ENCODE measurements around the gene BCR. TPM values are rescaled to one million over a fixed set of nuclear protein-coding genes. Genes with fewer than 3 reads are reported as not detected.
A peak's percentile ranks its signal among the peaks of the same experiment; 100 is the strongest.

The BCR gene
- total RNA-seq, 1 experiment from 2014 or later: 40.5 TPM

DNA sequence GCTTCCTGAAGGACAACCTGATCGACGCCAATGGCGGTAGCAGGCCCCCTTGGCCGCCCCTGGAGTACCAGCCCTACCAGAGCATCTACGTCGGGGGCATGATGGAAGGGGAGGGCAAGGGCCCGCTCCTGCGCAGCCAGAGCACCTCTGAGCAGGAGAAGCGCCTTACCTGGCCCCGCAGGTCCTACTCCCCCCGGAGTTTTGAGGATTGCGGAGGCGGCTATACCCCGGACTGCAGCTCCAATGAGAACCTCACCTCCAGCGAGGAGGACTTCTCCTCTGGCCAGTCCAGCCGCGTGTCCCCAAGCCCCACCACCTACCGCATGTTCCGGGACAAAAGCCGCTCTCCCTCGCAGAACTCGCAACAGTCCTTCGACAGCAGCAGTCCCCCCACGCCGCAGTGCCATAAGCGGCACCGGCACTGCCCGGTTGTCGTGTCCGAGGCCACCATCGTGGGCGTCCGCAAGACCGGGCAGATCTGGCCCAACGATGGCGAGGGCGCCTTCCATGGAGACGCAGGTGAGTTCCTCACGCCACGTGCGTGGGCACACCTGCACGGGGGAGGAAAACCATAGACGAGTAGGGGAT lies 1.5 kb downstream of the BCR start:
- Histone ChIP-seq H3K4me2 (ENCODE audit: low read depth, low read length, poor library complexity, severe bottlenecking) (peak overlapping the region; percentile 68), H4K20me1 (ENCODE audit: insufficient read depth, low read depth, low read length) (peaks cover 11% of the 10 kb centered on the region; the same call in 1 of the 2 replicates), H2AFZ (ENCODE audit: low read length) (no peak overlapping the region), H3K27ac (ENCODE audit: low read length) (peak overlapping the region; percentile 52; the same call in 1 of the 2 replicates), H3K4me1 (ENCODE audit: low read length) (peaks cover 54% of the 10 kb centered on the region), H3K9me2 (replicated peaks; ENCODE audit: insufficient read depth, low read length) (no peaks in the 10 kb centered on the region), H3K4me3 (ENCODE audit: low read length) (peak overlapping the region; percentile 65), H3K9me3 (ENCODE audit: low read length) (peaks cover 7% of the 10 kb centered on the region; the same call in 1 of the 2 replicates), H3K27me3 (ENCODE audit: low read length) (no peaks in the 10 kb centered on the region), H3K9ac (ENCODE audit: low read length) (peak overlapping the region; percentile 62), H3K36me3 (ENCODE audit: insufficient read depth, low read length) (peaks cover 6% of the 10 kb centered on the region; the same call in 1 of the 2 replicates), H3K79me2 (ENCODE audit: low read length) (peaks cover 53% of the 10 kb centered on the region)
- no peak for DNase-seq

- Histone ChIP-seq H3K27ac (ENCODE audit: low read length) (peak overlapping the region; percentile 52), H3K9me3 (ENCODE audit: low read length) (peaks cover under 1% of the 10 kb centered on the region; the same call in 1 of the 2 replicates), H3K9ac (ENCODE audit: low read length) (peak overlapping the region; percentile 62), H3K79me2 (ENCODE audit: low read length) (peaks cover 59% of the 10 kb centered on the region), H3K27me3 (ENCODE audit: low read length) (no peaks in the 10 kb centered on the region), H3K36me3 (ENCODE audit: insufficient read depth, low read length) (peaks cover 3% of the 10 kb centered on the region; the same call in 1 of the 2 replicates), H2AFZ (ENCODE audit: low read length) (no peak overlapping the region), H3K9me2 (replicated peaks; ENCODE audit: insufficient read depth, low read length) (no peaks in the 10 kb centered on the region), H3K4me1 (ENCODE audit: low read length) (peaks cover 58% of the 10 kb centered on the region), H3K4me3 (ENCODE audit: low read length) (peak overlapping the region; percentile 65), H4K20me1 (ENCODE audit: insufficient read depth, low read depth, low read length) (peaks cover 11% of the 10 kb centered on the region; the same call in 1 of the 2 replicates), H3K4me2 (ENCODE audit: low read depth, low read length, poor library complexity, severe bottlenecking) (peak overlapping the region; percentile 68)
- DNase-seq: peak; percentile 48
These were observed 2.2 kb downstream of the BCR start for GRCh38 chr22:23182309-23183060.

GRCh38 chr22:23183061-23183698 lies 2.9 kb downstream of the BCR start:
- Histone ChIP-seq H3K9ac (ENCODE audit: low read length) (peak overlapping the region; percentile 62), H3K9me3 (ENCODE audit: low read length) (no peaks in the 10 kb centered on the region), H3K4me3 (ENCODE audit: low read length) (peak overlapping the region; percentile 65), H3K27me3 (ENCODE audit: low read length) (no peaks in the 10 kb centered on the region), H3K4me1 (ENCODE audit: low read length) (peaks cover 64% of the 10 kb centered on the region), H3K79me2 (ENCODE audit: low read length) (peaks cover 66% of the 10 kb centered on the region), H4K20me1 (ENCODE audit: insufficient read depth, low read depth, low read length) (peaks cover 11% of the 10 kb centered on the region; the same call in 1 of the 2 replicates), H3K27ac (ENCODE audit: low read length) (peak overlapping the region; percentile 52), H3K9me2 (replicated peaks; ENCODE audit: insufficient read depth, low read length) (no peaks in the 10 kb centered on the region), H3K4me2 (ENCODE audit: low read depth, low read length, poor library complexity, severe bottlenecking) (peak overlapping the region; percentile 68), H2AFZ (ENCODE audit: low read length) (no peak overlapping the region), H3K36me3 (ENCODE audit: insufficient read depth, low read length) (peaks cover 3% of the 10 kb centered on the region; the same call in 1 of the 2 replicates)
- DNase-seq: no peak

GRCh38 chr22:23184100-23184763 lies 3.9 kb downstream of the BCR start:
- Histone ChIP-seq H4K20me1 (ENCODE audit: insufficient read depth, low read depth, low read length) (peaks cover 11% of the 10 kb centered on the region; the same call in 1 of the 2 replicates), H2AFZ (ENCODE audit: low read length) (no peak overlapping the region), H3K27me3 (ENCODE audit: low read length) (no peaks in the 10 kb centered on the region), H3K36me3 (ENCODE audit: insufficient read depth, low read length) (peaks cover 3% of the 10 kb centered on the region; the same call in 1 of the 2 replicates), H3K9me3 (ENCODE audit: low read length) (no peaks in the 10 kb centered on the region), H3K79me2 (ENCODE audit: low read length) (peaks cover 74% of the 10 kb centered on the region), H3K4me3 (ENCODE audit: low read length) (peak overlapping the region; percentile 65; the same call in 1 of the 2 replicates), H3K4me2 (ENCODE audit: low read depth, low read length, poor library complexity, severe bottlenecking) (peak overlapping the region; percentile 68), H3K4me1 (ENCODE audit: low read length) (peaks cover 57% of the 10 kb centered on the region), H3K9ac (ENCODE audit: low read length) (no peak overlapping the region; the same call in 1 of the 2 replicates), H3K9me2 (replicated peaks; ENCODE audit: insufficient read depth, low read length) (no peaks in the 10 kb centered on the region), H3K27ac (ENCODE audit: low read length) (peak overlapping the region; percentile 52; the same call in 1 of the 2 replicates)
- no peak for DNase-seq

DNA sequence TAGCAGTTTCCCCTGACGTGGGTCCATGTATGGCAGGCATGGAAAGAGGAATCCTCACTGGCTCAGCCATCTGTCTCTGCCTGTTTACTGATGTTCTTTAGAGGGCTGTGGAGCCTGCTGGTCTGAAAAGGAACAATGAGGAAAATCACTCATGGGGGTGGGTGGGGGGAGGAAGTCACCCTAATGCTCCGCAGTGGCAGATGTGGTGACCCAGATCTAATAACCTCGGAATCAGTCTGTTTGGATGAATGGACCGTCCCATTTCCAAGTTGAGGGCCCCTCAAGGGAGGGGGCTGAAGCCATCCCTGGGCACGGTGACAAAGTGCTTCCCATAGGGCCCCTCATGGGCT lies 4.4 kb downstream of the BCR start:
- Histone ChIP-seq H3K36me3 (ENCODE audit: insufficient read depth, low read length) (peaks cover 3% of the 10 kb centered on the region; the same call in 1 of the 2 replicates), H4K20me1 (ENCODE audit: insufficient read depth, low read depth, low read length) (peaks cover 11% of the 10 kb centered on the region; the same call in 1 of the 2 replicates), H3K4me2 (ENCODE audit: low read depth, low read length, poor library complexity, severe bottlenecking) (peak overlapping the region; percentile 68), H3K4me3 (ENCODE audit: low read length) (no peak overlapping the region), H3K9ac (ENCODE audit: low read length) (no peak overlapping the region; the same call in 1 of the 2 replicates), H3K9me3 (ENCODE audit: low read length) (no peaks in the 10 kb centered on the region), H3K4me1 (ENCODE audit: low read length) (peaks cover 52% of the 10 kb centered on the region), H3K79me2 (ENCODE audit: low read length) (peaks cover 79% of the 10 kb centered on the region), H3K27ac (ENCODE audit: low read length) (no peak overlapping the region), H3K27me3 (ENCODE audit: low read length) (no peaks in the 10 kb centered on the region), H3K9me2 (replicated peaks; ENCODE audit: insufficient read depth, low read length) (no peaks in the 10 kb centered on the region), H2AFZ (ENCODE audit: low read length) (no peak overlapping the region)
- no peak for DNase-seq

DNA sequence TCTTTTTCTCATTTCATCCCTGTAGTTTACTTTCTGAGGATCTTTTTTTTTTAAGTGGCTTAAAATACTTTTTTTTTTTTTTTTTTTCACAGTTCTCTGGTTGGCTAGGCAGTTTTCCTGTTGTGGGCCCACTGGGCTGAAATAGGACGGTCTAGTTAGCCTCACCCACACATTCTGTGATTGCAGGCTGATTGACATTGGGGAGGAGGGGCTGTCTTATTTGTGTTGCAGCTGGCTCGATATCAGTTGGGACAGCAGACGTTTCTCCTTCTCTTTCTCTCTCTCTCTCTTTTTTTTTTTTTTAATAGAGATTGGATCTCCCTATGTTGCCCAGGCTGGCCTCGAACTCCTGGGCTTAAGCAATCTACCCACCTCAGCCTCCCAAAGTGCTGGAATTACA lies 6.9 kb downstream of the BCR start:
- Histone ChIP-seq H3K79me2 (ENCODE audit: low read length) (peaks cover 92% of the 10 kb centered on the region), H3K9ac (ENCODE audit: low read length) (no peak overlapping the region), H2AFZ (ENCODE audit: low read length) (no peak overlapping the region), H4K20me1 (ENCODE audit: insufficient read depth, low read depth, low read length) (peaks cover 18% of the 10 kb centered on the region; the same call in 1 of the 2 replicates), H3K4me1 (ENCODE audit: low read length) (peaks cover 39% of the 10 kb centered on the region), H3K9me2 (replicated peaks; ENCODE audit: insufficient read depth, low read length) (no peaks in the 10 kb centered on the region), H3K4me2 (ENCODE audit: low read depth, low read length, poor library complexity, severe bottlenecking) (no peak overlapping the region), H3K4me3 (ENCODE audit: low read length) (no peak overlapping the region), H3K27ac (ENCODE audit: low read length) (no peak overlapping the region), H3K9me3 (ENCODE audit: low read length) (no peaks in the 10 kb centered on the region), H3K36me3 (ENCODE audit: insufficient read depth, low read length) (peaks cover 3% of the 10 kb centered on the region; the same call in 1 of the 2 replicates), H3K27me3 (ENCODE audit: low read length) (no peaks in the 10 kb centered on the region)
- DNase-seq: no peak

DNA sequence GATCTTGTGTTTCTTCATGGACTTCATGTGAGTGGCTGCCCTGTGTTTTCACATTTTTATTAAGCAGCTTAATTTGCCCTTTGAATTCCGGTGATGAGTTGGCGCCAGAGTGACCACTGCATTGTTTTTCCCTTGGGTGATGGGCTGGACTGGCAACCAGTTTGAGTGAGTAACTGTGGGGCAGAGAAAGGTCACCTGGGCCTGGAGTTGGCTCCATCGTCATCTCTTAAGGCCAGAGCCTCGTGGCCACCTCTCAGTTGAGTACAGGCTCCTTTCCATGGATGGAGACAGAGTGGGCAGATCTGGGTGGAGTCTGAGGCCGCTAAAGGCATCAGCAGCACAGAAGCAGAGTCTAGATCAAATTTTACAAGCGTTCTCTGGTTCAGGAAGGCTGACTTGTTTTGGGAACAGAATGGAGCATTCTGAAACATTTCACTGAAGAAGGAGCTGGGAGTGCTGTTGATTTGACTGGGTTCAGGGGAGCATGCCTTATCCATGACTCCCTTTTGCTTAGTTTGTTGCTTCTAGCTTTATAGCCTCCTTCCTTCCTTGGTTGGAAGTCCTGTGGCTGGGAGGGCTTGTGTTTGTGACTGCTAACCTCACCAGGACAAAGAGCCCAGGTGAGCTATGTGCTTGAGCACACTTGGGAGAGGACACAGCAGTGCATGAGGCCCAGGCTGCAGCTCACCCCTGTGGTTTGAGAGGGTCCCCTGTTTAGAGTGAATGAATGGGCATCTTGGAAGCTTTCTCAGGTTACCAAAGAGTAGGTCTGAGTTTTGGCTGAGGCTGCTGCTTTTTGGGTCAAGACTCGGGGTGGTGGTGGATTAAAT lies 7.8 kb downstream of the BCR start:
- Histone ChIP-seq H3K27me3 (ENCODE audit: low read length) (no peaks in the 10 kb centered on the region), H4K20me1 (ENCODE audit: insufficient read depth, low read depth, low read length) (peaks cover 18% of the 10 kb centered on the region; the same call in 1 of the 2 replicates), H3K27ac (ENCODE audit: low read length) (no peak overlapping the region), H2AFZ (ENCODE audit: low read length) (no peak overlapping the region), H3K36me3 (ENCODE audit: insufficient read depth, low read length) (peaks cover 3% of the 10 kb centered on the region; the same call in 1 of the 2 replicates), H3K9ac (ENCODE audit: low read length) (no peak overlapping the region), H3K4me3 (ENCODE audit: low read length) (no peak overlapping the region), H3K79me2 (ENCODE audit: low read length) (peaks cover 91% of the 10 kb centered on the region), H3K9me2 (replicated peaks; ENCODE audit: insufficient read depth, low read length) (no peaks in the 10 kb centered on the region), H3K4me1 (ENCODE audit: low read length) (peaks cover 30% of the 10 kb centered on the region), H3K4me2 (ENCODE audit: low read depth, low read length, poor library complexity, severe bottlenecking) (no peak overlapping the region), H3K9me3 (ENCODE audit: low read length) (no peaks in the 10 kb centered on the region)
- no peak for DNase-seq

Measured in Karpas-422 (cell line).